HG02798 (cell line): ENCODE results near the gene METTL17.
"Not testable (repeated sequence)": the region's sequence is repeated elsewhere in the genome, so short reads cannot be mapped to it uniquely, and the experiment has no call there.

Source experiments
- ATAC-seq: cut with Tn5 transposase; IDR thresholded peaks from one replicate; pipeline ENCODE4 v1.9.1; 2021; ENCODE audit warnings: mild to moderate bottlenecking; ENCODE audit not compliant: unreplicated experiment, poor library complexity

Gene METTL17

GRCh38 chr14:20989471-20989786, 351 bp upstream of the METTL17 start:
- no peak for ATAC-seq

DNA sequence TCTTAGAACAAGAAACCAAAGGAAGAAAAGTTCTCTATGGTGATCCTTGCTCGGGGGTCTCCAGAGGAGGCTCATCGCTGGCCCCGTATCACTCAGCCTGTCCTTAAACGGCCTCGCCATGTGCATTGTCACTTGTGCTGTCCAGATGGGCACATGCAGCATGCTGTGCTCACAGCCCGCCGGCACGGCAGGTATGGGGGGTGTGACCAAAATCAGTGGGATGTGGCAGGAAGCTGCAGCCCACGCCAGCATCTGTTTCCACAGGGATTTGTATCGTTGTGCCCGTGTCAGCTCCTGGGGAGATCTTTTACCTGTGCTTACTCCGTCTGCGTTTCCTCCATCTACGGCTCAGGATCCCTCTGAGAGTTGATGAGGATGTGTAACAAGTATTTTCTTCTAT, 6.7 kb downstream of the METTL17 start:
- no peak for ATAC-seq

DNA sequence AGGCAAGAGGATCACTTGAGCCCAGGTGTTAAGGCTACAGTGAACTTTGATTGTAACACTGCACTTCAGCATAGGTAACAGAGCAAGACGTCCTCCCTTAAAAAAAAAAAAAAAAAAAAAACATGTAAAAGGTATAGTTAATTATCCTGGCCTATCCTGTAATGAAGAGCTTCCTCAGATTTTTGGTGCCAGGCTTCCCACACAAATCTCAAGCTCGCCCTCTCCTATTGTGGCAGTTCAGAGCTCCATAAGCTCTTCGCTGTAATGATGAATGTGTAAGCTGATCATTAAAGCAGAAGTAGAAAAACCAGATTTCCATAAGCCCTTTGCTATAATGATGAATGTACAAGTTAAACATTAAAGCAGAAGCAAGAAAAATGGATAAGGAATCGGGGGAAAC, 7.3 kb downstream of the METTL17 start:
- no peak for ATAC-seq

- no peak for ATAC-seq
Observed at GRCh38 chr14:20997564-20997963, 7.8 kb downstream of the METTL17 start.

GRCh38 chr14:20998139-20998538, 8.4 kb downstream of the METTL17 start:
- no peak for ATAC-seq

DNA sequence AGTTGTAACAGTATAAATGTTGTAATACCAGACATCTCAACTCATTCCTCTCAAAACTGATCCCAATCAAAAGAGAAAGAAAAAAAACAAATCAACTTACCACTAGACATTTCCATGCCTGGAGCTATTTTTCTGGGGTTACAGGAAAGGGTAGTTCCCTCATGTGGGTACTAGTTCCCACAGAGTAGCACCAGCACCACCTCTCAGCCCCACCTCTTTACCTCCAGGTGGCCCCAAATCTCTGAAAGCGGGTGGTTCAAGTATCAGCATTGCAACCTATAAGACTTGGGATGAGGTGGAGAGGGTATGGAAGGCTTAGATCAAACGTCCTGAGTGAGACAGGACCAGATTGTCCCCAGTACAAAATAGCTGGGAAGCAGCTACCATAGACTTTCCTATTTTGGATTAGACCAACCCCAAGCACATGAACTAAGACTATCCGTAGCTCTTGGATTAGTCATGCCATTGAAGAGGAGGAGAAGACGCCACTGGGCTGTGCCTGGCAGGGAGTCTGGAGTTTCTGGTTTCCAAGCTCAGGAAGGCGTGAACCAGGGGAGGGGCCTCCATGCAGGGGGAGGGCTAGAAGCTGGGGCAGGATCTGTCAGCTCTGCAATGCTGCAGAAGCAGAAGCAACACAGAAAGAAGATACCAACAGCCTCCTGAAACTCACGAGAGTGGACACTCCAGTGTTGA, 9.0 kb downstream of the METTL17 start, which contains the start of gene SLC39A2:
TSS of gene SLC39A2 (plus strand) at position 620 of the 693 bp plus-strand sequence. CDS start 154 bp downstream, outside the sequence.
- no peak for ATAC-seq

- ATAC-seq: no peak
Observed at GRCh38 chr14:20999591-20999990, 9.8 kb downstream of the METTL17 start.

DNA sequence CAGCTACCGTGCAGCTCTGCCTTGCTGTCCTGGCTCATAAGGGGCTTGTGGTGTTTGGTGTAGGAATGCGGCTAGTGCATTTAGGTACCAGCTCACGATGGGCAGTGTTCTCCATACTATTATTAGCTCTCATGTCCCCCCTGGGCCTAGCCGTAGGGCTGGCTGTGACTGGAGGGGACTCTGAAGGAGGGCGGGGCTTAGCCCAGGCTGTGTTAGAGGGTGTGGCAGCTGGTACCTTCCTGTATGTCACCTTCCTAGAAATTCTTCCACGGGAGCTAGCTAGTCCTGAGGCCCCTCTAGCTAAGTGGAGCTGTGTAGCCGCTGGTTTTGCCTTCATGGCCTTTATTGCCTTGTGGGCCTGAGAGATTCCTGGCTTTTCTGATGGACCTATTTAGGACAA, 11.4 kb downstream of the METTL17 start:
- no peak for ATAC-seq

GRCh38 chr14:21003788-21004346, 14.1 kb downstream of the METTL17 start:
- no peak for ATAC-seq

DNA sequence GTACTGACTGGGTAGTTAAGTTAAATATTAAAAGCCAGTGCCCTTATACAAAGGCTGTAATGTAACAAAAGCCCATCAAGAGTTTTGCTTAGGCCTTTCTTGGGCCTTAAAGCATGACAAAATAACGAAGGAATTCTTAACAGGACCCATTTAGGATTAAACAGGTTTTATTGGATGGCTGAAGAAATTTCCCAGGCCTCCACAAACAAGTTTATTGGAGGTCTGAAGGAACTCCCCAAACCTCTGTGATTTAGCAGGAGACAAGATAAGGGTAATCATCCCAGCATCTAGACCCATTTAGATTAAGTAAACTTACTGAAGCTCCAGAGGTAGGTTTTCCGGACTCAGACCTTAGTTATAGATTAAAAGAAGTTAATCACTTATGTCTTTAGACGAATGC, 19.9 kb downstream of the METTL17 start:
- not testable (repeated sequence) for ATAC-seq

GRCh38 chr14:21011136-21011535, 21.4 kb downstream of the METTL17 start:
- ATAC-seq: no peak

DNA sequence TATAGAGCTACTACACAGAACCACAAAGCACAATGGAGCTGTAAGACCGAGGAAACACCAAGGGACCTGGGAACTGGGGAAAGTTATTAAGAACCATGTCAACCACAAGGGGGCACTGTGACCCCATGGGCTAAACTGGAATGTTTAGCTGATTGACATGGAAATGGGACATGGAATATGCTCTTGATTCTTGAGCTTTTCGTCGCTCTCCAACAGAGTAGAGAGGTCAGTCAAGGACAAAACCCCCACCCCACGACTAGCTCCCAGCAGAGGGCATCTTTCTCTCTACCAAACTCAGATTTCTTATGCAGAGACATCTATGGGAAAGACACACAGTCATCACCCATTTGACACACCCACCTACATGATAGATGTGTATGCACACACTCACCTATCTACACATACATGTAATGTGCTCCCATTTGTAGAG, 25.0 kb downstream of the METTL17 start:
- ATAC-seq: no peak

DNA sequence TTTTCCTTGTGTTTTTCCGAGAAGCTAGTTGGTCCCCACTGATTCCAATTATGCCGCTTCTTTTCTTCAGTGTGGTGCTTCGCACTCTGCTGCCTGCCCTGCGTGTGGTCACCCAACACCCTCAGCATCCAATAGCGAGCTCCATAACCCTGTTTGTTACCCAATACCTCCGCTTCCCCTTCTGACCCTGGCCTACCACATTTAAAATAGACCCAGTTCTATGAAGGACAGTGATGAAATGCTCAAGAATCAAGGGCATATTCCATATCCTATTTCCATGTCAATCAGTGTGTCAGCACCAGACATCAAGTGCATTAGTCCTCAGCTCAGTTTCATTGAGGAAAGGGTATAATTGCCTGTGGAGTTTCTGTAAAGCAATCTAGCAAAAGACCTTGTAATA, 25.5 kb downstream of the METTL17 start:
- no peak for ATAC-seq

DNA sequence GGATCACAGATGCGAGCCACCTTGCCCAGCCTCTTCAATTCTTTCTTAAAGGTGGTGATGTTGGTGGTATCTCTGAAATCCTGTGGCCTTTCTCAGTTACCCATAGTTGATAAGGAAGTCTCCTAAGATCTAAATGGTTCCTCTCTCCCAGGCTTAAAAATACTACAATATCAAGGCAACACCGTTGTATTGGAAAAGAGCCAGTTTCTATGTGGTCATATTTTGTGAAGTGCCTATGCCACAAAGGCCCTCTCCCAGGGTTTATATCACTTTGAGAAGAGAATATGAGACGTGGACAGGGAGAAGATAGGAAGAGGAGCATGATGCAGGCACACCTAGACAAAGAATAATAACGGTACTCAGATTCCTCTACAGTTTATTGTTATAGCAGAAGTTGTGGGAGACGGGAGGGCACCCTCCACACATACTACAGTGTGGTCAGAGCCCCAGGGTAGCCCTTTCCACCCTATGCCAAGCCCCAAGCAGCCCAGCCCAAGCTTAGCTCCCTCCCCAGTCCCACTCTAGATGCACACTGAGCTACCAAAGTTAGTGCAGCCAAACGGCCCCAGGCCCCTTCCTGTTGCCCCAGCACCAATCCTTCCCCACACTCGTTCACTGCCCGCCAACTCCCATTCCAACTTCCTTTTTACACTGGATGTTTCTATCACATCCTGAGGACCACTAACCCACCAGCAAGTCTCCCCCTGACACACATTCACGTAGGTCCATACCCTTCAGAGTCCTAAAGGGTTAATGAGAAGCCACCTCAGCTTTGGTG, 26.8 kb downstream of the METTL17 start:
- ATAC-seq: no peak

GRCh38 chr14:21017528-21018245, 27.9 kb downstream of the METTL17 start:
- ATAC-seq: no peak

DNA sequence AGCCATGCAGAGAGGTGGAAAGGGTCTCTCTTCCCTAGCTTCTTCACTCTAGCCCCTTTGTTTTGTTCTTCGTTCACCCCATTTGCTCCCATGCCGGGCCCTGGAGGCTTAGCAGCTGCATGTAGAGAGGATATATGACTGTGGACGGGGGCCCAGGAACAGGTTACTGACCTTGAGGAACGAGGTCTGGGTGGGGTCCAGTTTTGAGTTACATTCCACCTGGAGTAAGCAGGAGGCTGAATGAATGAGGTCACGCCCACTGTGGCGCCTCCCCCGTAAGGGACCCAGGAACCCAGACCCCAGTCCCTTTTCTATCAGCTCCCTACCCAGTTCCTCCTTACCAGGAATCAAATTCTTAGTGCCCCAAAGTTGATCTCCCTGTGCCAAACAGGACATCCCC, 28.5 kb downstream of the METTL17 start:
- no peak for ATAC-seq

DNA sequence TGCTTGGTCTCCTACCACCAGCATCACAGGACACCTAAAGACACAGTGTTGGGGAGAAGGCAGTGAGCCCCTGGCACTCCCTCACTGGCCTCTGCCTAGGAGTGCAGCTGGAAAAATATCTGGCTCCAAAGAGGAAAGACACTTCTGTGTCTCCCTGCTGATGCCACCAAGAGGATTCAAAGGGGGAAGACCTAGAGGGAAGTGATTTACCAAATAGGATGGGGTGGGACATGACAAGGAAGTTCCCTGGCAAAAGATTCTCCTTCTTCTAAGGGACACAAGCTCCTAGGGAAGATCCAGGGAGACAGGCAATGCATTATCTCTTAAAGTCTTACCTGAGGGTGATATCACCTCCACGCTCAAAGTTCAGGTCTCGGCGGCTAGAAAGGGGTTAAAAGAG, 29.0 kb downstream of the METTL17 start:
- no peak for ATAC-seq

- ATAC-seq: no peak
Observed at GRCh38 chr14:21019366-21019765, 29.6 kb downstream of the METTL17 start.

DNA sequence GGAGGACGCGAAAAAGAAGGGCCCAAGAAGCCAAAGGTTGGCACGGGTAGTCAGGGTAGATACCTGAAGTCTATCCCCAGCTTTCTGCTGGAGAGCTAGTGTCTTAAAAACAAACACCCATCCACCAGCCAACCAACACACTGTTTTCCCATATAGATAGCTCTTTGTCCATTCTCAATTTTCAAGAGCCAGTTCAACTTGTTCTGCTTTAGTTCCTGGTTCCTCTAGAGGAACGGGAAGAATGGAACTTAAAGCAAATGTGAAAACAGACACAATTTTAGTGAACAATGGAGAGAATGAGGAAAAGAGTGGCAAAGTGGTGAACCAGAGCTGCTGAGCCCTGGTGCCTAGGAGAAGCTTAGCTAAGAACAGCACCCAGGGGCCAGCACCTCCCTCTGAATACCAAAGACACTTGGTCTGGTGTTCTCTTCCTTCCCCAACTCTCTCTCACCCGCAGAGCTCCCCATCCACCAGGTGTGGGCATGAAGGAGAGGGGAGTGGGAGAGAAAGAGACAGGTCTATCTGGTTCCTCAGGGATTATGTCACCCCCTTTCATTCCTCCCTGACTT, 31.3 kb downstream of the METTL17 start:
- ATAC-seq: no peak

- no peak for ATAC-seq
Observed at GRCh38 chr14:21022686-21023085, 32.9 kb downstream of the METTL17 start.

GRCh38 chr14:21023174-21023573, 33.4 kb downstream of the METTL17 start:
- no peak for ATAC-seq
